NCI-H345 (cell line): ENCODE measurements around the gene KRT76.
"Not testable (repeated sequence)": the region's sequence is repeated elsewhere in the genome, so short reads cannot be mapped to it uniquely, and the experiment has no call there.

Experiments used
- DNase-seq: peaks from one replicate; lab custom pipeline; 2025; lab: John Stamatoyannopoulos, UW

KRT76 gene

GRCh38 chr12:52796839-52797528, 19.8 kb upstream of the KRT76 start:
- DNase-seq, result no peak

DNA sequence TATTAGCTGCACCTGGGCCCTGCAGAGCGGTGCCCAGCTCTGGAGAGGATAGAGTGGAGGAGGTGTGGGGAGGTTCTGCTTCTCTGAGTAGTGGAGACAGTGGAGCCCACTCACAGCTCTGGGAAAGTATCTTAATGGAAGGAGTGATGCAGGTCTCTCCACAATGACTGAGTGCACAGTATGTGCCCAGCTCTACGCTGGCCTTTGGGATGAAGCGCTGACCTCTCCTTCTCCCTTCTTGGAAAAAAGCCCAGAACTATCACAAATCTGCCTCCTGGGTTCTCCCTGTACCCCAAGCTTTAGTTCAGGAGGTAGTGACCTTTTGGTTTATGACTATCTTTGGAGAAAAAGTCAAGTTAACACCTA, 19.3 kb upstream of the KRT76 start:
- DNase-seq, result no peak

- no peak for DNase-seq
These were observed 18.7 kb upstream of the KRT76 start, which contains the start of gene KRT3 for GRCh38 chr12:52795694-52796428. KRT3 (minus strand) TSS chr12:52796117; CDS start chr12:52796042, 75 bp downstream.

GRCh38 chr12:52795332-52795674, 18.2 kb upstream of the KRT76 start:
- not testable (repeated sequence) for DNase-seq

GRCh38 chr12:52794479-52795331, 17.6 kb upstream of the KRT76 start:
- no peak for DNase-seq

- no peak for DNase-seq
These were observed 15.3 kb upstream of the KRT76 start for GRCh38 chr12:52792185-52793029.

GRCh38 chr12:52791271-52792184, 14.4 kb upstream of the KRT76 start:
- DNase-seq, result no peak

DNA sequence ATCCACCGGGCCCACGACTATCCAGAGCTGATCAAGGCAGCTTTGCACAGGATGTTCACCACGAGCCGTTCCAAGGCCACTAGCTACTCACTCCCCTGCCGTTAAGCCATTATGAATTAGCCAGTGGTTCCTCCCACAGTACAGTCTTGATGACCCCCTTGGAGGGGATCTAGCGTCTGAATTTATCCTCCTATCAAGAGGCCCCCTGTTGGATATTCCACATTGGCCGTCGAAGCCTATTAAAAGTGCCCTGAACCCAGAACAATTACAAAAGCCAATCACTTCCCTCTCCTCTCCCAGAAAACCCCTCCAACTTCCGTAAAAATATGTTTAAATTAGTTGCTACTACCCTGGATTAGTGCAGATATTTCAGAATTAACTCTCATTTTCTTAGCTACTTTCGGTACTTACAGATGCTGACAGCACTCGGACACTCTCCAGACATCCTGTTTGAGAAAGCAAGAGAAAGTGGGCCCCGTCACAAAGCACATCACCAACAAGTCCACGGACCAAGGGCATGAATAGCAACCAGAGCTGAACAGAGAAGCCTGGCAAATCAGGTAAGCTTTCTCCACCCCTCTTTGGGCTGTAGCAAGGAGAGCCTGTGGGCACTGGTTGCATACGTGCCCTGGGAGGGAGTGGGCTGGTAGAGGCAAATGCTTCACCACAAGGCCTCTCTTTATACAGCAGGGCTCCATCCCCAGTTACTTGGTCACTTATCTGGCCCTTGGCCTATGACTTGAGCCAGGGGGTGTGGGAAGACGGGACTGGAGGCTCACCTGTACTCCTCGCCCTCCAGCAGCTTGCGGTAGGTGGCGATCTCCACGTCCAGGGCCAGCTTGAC, 13.5 kb upstream of the KRT76 start:
- DNase-seq, result no peak

DNA sequence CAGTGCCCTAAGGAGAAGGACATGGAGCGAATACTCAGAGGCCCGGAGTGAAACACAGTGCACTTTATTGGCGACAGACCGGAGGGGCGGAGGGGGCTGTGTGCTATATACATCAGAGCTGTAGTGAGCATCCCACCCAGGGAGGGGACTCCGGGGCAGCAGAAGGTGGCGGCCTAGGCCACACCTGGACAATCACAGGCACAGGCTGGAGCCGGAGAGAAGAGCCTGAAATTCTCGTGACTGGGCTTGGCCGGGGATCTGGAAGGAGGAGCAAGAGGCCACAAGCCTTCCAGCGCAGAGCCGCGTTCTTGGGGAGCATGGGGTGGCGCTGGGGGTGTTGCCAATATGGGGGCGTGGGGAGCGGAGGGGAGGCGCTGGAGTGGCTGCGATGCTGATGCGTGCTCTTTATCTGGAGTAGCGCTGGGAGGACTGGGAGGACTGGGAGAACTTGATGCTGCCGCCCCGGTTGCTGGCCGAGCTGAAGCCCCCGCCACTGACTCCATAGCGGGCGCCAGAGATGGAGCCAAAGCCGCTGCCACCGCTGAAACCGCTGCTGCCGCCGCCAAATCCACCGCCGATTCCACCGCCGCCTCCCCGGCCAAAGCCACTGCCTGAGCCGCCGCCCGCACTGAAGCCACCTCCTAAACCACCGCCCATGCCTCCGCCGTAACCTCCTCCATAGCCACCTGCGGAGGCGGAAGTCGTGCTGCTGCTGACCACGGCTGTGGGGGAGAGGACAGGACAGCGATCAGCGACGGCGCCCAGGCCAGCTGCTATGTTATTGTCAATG, 12.7 kb upstream of the KRT76 start:
- no peak for DNase-seq

DNA sequence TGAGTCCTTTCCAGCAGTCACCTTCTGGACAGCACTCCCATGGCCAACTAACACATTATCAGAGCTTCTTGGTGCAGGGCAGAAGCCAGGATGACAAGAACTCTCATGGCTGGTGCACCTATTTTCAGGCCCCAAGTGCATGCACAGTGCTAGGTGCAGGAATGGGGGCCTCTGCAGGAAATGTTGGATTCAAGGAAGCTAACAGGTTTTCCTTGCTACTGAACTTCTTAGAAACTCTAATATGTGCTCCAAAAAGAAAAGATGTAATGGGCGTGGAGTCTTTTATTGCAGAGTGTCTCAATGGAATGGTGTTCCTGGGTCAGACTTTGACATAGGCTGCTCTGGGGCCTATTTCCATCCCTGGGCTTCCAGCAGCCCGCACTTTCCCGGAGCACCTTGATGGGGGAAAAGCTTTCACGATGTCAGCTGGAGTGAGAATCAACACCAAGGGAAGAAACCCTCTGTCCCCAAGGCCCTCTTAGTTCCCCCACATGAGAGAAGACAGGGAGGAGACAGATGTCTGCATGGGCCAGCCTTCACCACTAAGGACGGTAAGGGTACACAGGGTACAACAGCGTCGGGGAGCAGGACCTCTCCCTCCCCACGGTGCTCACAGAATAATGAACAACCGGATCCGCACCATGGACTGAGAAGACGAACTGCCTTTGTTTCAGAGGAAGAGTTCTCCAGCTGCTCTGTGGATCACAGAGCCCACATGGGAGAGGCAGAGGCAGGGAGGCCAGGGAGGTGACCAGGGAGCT, 11.9 kb upstream of the KRT76 start:
- no peak for DNase-seq

DNA sequence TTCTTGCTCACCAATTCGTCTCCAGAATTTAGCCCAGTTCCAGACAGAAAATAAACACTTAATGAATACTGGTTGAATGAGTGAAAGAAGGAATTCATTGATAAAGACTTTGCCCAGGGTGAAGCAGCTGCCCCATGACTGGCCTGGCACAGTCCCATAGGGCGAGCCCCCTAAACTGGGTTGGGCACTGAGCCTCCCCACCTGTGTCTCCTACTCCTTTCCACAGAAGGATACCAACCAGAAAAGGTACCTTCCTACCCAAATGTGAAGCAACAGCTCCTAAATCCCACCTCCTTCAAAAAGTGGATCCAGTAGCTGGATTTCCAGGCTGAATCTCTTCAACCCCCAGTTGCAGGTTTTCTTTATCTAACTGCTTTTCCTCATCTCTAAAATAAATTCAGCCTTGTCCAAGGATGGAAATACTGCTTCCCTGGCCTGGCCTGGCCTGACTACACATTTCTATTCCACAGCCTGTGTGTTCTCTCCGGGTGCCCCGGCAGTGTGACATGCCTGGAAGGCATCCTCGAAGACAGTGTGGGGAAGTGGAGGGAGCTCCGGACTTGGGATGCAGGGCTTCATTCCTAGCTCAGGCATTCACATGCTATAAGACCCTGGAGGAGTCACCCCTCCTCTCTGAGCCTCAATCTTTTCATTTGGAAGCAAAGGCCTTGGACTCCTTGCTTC, 11.2 kb upstream of the KRT76 start:
- DNase-seq, result no peak

- DNase-seq, result no peak
These were observed 10.4 kb upstream of the KRT76 start for GRCh38 chr12:52787324-52788191.

DNA sequence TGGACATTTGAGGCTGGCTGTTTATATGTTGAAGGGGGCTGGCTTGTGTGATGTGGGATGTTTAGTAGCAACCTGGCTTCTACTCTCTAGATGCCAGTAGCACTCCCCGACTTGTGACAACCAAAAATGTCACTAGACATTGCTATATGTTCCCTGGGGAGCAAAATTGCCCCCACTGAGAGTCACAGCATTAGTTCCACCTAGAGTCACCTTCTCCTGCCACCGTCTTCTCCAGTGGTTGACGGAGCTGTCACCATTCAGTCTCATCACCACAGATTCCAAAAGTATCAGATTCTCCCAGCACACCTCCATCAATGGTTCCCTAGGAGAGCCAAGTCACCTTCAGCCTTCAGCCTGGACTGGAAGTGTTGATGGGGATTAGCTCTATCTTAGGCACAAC, 7.8 kb upstream of the KRT76 start:
- DNase-seq, result no peak

- DNase-seq, result no peak
These were observed 6.6 kb upstream of the KRT76 start for GRCh38 chr12:52783563-52784316.

DNA sequence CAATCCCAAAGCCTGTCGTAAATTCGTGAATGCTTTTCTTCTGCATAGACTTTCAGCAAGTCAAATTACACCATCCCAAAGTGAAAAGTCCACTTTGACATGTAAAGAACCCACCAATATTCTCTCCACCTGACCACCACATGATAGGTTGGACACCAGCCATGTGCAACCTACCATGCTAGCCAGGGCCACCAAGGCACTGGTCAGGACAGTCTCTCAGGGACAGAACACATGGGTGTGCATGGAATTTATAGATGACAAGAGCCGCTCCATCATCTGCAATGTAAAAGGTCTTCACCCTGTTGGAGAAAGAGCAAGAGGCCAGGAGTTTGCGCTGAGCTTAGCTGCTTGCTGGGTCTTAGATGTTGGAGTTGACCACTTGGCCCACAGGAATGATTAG, 5.4 kb upstream of the KRT76 start:
- no peak for DNase-seq
